ENCODE data around the gene ZNG1F.
"Not testable (repeated sequence)": the region's sequence is repeated elsewhere in the genome, so short reads cannot be mapped to it uniquely, and the experiment has no call there.

The ZNG1F gene

GRCh38 chr9:41123396-41123795 lies 65.7 kb downstream of the ZNG1F start:
- DNase-seq (ENCODE audit: low spot score): not testable (repeated sequence)

- not testable (repeated sequence) for DNase-seq (ENCODE audit: low spot score)
Observed at GRCh38 chr9:41120696-41121095, 68.4 kb downstream of the ZNG1F start.

GRCh38 chr9:41119719-41120118 lies 69.4 kb downstream of the ZNG1F start:
- DNase-seq (ENCODE audit: low spot score): not testable (repeated sequence)

- not testable (repeated sequence) for DNase-seq (ENCODE audit: low spot score)
Observed at GRCh38 chr9:41119311-41119710, 69.8 kb downstream of the ZNG1F start.

GRCh38 chr9:41113348-41113747 lies 75.8 kb downstream of the ZNG1F start:
- not testable (repeated sequence) for DNase-seq (ENCODE audit: low spot score)

- not testable (repeated sequence) for DNase-seq (ENCODE audit: low spot score)
Observed at GRCh38 chr9:41111414-41111813, 77.7 kb downstream of the ZNG1F start.

GRCh38 chr9:41110913-41111312 lies 78.2 kb downstream of the ZNG1F start:
- not testable (repeated sequence) for DNase-seq (ENCODE audit: low spot score)

GRCh38 chr9:41109253-41109652 lies 79.9 kb downstream of the ZNG1F start:
- not testable (repeated sequence) for DNase-seq (ENCODE audit: low spot score)

- DNase-seq (ENCODE audit: low spot score): not testable (repeated sequence)
Observed at GRCh38 chr9:41108816-41109215, 80.3 kb downstream of the ZNG1F start.

- not testable (repeated sequence) for DNase-seq (ENCODE audit: low spot score)
Observed at GRCh38 chr9:41106472-41107116, 82.5 kb downstream of the ZNG1F start.

- not testable (repeated sequence) for DNase-seq (ENCODE audit: low spot score)
Observed at GRCh38 chr9:41105557-41106253, 83.4 kb downstream of the ZNG1F start.

GRCh38 chr9:41104542-41104941 lies 84.6 kb downstream of the ZNG1F start:
- DNase-seq (ENCODE audit: low spot score): not testable (repeated sequence)

GRCh38 chr9:41100508-41100907 lies 88.6 kb downstream of the ZNG1F start:
- not testable (repeated sequence) for DNase-seq (ENCODE audit: low spot score)

- DNase-seq (ENCODE audit: low spot score): not testable (repeated sequence)
Observed at GRCh38 chr9:41098759-41099158, 90.4 kb downstream of the ZNG1F start.

- not testable (repeated sequence) for DNase-seq (ENCODE audit: low spot score)
Observed at GRCh38 chr9:41095060-41095459, 94.1 kb downstream of the ZNG1F start.

GRCh38 chr9:41094010-41094773 lies 94.9 kb downstream of the ZNG1F start:
- not testable (repeated sequence) for DNase-seq (ENCODE audit: low spot score)

GRCh38 chr9:41090922-41091321 lies 98.2 kb downstream of the ZNG1F start:
- not testable (repeated sequence) for DNase-seq (ENCODE audit: low spot score)

- not testable (repeated sequence) for DNase-seq (ENCODE audit: low spot score)
Observed at GRCh38 chr9:41090386-41090785, 98.7 kb downstream of the ZNG1F start.

GRCh38 chr9:41088450-41089059 lies 100.6 kb downstream of the ZNG1F start:
- DNase-seq (ENCODE audit: low spot score): not testable (repeated sequence)

- DNase-seq (ENCODE audit: low spot score): not testable (repeated sequence)
Observed at GRCh38 chr9:41087929-41088328, 101.2 kb downstream of the ZNG1F start.

- DNase-seq (ENCODE audit: low spot score): not testable (repeated sequence)
Observed at GRCh38 chr9:41087157-41087780, 101.8 kb downstream of the ZNG1F start.

GRCh38 chr9:41086685-41087084 lies 102.4 kb downstream of the ZNG1F start:
- not testable (repeated sequence) for DNase-seq (ENCODE audit: low spot score)
